Measurements from ENCODE around the gene ARVCF. TPM values are rescaled to one million over a fixed set of nuclear protein-coding genes. Genes with fewer than 3 reads are reported as not detected.

ARVCF gene
- total and polyA plus RNA-seq, 2 donors (not counting 3 experiments of a cell fraction or from before 2014, with no cell fraction given): 81.3 to 105 TPM

GRCh38 chr22:19969141-19969928 is 47.3 kb downstream of the ARVCF start:
- BruUV-seq (replicated peaks): no TSS peak
- Histone ChIP-seq H3K27me3 (ENCODE audit: control insufficient read depth in 2 of 2, insufficient read depth in 2 of 2, low read length in 2 of 2) (no peaks in the 10 kb centered on the region), H3K9me3 (replicated peaks; ENCODE audit: control insufficient read depth, insufficient read depth, low read length) (no peaks in the 10 kb centered on the region), H3K36me3 (ENCODE audit: control insufficient read depth in 2 of 2, extremely low read depth in 1 of 2, insufficient read depth in 2 of 2, low read length in 2 of 2) (peaks cover 14 to 60% of the 10 kb centered on the region in 2 experiments), H3K9me1 (replicated peaks; ENCODE audit: control insufficient read depth, extremely low read depth, insufficient read depth, low read length) (no peaks in the 10 kb centered on the region), H3K27ac (ENCODE audit: insufficient read depth, low read depth, low read length) (no peak overlapping the region), H3K9ac (replicated peaks; ENCODE audit: extremely low read depth, insufficient read depth, low read length) (no peak overlapping the region), H4K20me1 (replicated peaks; ENCODE audit: control insufficient read depth, extremely low read depth, insufficient read depth, low read length) (no peaks in the 10 kb centered on the region), H3K4me2 (ENCODE audit: insufficient read depth, low read length) (no peak overlapping the region), H3K4me3 (replicated peaks in 1 of 3; ENCODE audit: insufficient read depth in 1 of 3, low read depth in 1 of 3, low read length in 3 of 3) (no peak overlapping the region), H3K79me2 (ENCODE audit: control insufficient read depth, insufficient read depth, low read length) (no peaks in the 10 kb centered on the region), H2AFZ (ENCODE audit: low read depth, low read length) (no peak overlapping the region), H3K4me1 (ENCODE audit: control insufficient read depth, extremely low read depth, insufficient read depth, low read length) (peaks cover 14% of the 10 kb centered on the region)
- DNase-seq (ENCODE audit: low read depth, low spot score) (no peak), FAIRE-seq (no peak)
- ChIA-PET CTCF (interaction anchor here (1.3 to 12.2 kb wide), 4 partner anchors 16 to 51 kb away, joined by 4 to 304 read pairs (median 7); partner anchors contain the start of gene TANGO2), POLR2A (no interaction called here)
- dilution Hi-C loops (cut with MboI; ENCODE audit: extremely low pct_ligation_motif_present, low sequenced_read_pairs) (no loop called here), intact Hi-C loops (cut with micrococcal nuclease) (no loop called here)
- TF ChIP-seq MAX (IDR thresholded peaks at IDR 0.05; ENCODE audit: insufficient read depth, insufficient read length) (no peak), EZH2 (IDR thresholded peaks at IDR 0.05; ENCODE audit: borderline replicate concordance, low read depth, low read length, severe bottlenecking) (no peak), JUN (IDR thresholded peaks at IDR 0.05; ENCODE audit: borderline replicate concordance, insufficient read depth, insufficient read length, low read depth) (no peak), CTCF (IDR thresholded peaks at IDR 0.05; ENCODE audit: extremely low read depth in 1 of 2, insufficient read depth in 1 of 2, low read depth in 1 of 2, low read length in 2 of 2) (no peak), POLR2AphosphoS5 (IDR thresholded peaks at IDR 0.05; ENCODE audit: insufficient read depth, low read depth, low read length) (no peak), MYC (IDR thresholded peaks at IDR 0.05; ENCODE audit: low read depth, low read length) (no peak), POLR2A (IDR thresholded peaks at IDR 0.05; ENCODE audit: low read depth, low read length) (no peak), GATA2 (IDR thresholded peaks at IDR 0.05; ENCODE audit: insufficient read depth, insufficient read length, low read depth, low read length) (no peak), FOS (IDR thresholded peaks at IDR 0.05; ENCODE audit: borderline replicate concordance, insufficient read depth, low read length) (no peak)

All from endothelial cell of umbilical vein (primary cell).